T-helper 2 cell (primary cell): ENCODE measurements around the gene HAUS8.
"Not testable (repeated sequence)": the region's sequence is repeated elsewhere in the genome, so short reads cannot be mapped to it uniquely, and the experiment has no call there.

Experiments used
- DNase-seq, 5 experiments: peaks; one replicate each; pipeline versions ENCODE4 v3.0.0 to v3.0.0-alpha.2; 2012 to 2022

HAUS8 gene

GRCh38 chr19:17031741-17032140 lies 43.5 kb downstream of the HAUS8 start:
- DNase-seq = no peak

- no peak for DNase-seq
Measured at GRCh38 chr19:17027535-17027975, 47.7 kb downstream of the HAUS8 start.

GRCh38 chr19:17026706-17027534 lies 48.3 kb downstream of the HAUS8 start, which contains the start of gene CPAMD8:
TSS of gene CPAMD8 (minus strand) at chr19:17026810. CDS start at chr19:17026642, 168 bp downstream.
- DNase-seq = no peak

GRCh38 chr19:17025991-17026658 lies 49.1 kb downstream of the HAUS8 start:
- no peak for DNase-seq

GRCh38 chr19:17025361-17025760 lies 49.9 kb downstream of the HAUS8 start:
- DNase-seq = no peak

GRCh38 chr19:17024941-17025340 lies 50.3 kb downstream of the HAUS8 start:
- DNase-seq = not testable (repeated sequence)

GRCh38 chr19:17023805-17024204 lies 51.4 kb downstream of the HAUS8 start:
- DNase-seq = no peak

GRCh38 chr19:17022738-17023137 lies 52.5 kb downstream of the HAUS8 start:
- DNase-seq = no peak

GRCh38 chr19:17021793-17022590 lies 53.3 kb downstream of the HAUS8 start:
- DNase-seq = no peak

GRCh38 chr19:17021328-17021727 lies 53.9 kb downstream of the HAUS8 start:
- no peak for DNase-seq

- DNase-seq = no peak
Measured at GRCh38 chr19:17020823-17021222, 54.4 kb downstream of the HAUS8 start.

GRCh38 chr19:17020385-17020784 lies 54.9 kb downstream of the HAUS8 start:
- no peak for DNase-seq

- not testable (repeated sequence) for DNase-seq
Measured at GRCh38 chr19:17014212-17014861, 60.9 kb downstream of the HAUS8 start.

- DNase-seq = no peak
Measured at GRCh38 chr19:17011485-17011884, 63.8 kb downstream of the HAUS8 start.

GRCh38 chr19:17006579-17006978 lies 68.7 kb downstream of the HAUS8 start:
- DNase-seq = no peak

- DNase-seq = no peak
Measured at GRCh38 chr19:17005000-17005399, 70.3 kb downstream of the HAUS8 start.

- DNase-seq = no peak
Measured at GRCh38 chr19:17004386-17004785, 70.9 kb downstream of the HAUS8 start.

- DNase-seq = no peak
Measured at GRCh38 chr19:17002455-17002854, 72.8 kb downstream of the HAUS8 start.

GRCh38 chr19:17001603-17002183 lies 73.6 kb downstream of the HAUS8 start:
- peak; percentile 41 to 90 (median 82) for DNase-seq
